ENCODE results near the gene NDST4. TPM values are rescaled to one million over a fixed set of nuclear protein-coding genes. Genes with fewer than 3 reads are reported as not detected.

Gene NDST4
- polyA plus RNA-seq, 1 experiment = not detected

DNA sequence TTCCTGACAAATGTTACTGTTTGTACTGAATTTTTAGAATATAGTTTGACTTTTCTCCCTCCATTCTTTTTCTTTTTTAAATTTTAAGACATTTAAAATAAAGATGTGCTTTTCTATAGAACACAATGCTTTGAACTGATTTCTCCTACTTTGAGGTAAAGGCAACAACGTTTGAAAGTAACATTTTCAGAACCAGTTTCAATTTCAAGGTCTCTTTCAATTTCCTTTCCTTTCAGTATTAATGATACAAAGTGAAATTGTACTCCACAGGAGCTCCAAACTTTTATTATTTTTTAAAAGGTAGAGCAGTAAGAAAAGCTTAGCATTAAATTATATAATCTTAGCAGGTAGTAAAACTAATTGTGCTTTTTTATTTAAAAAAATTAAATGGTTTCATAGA is 54.9 kb downstream of the NDST4 start:
- CTCF ChIA-PET = interaction anchor here (1.1 kb wide), 1 partner anchor 8 kb away, joined by 4 read pairs; no protein-coding TSS in a partner anchor

DNA sequence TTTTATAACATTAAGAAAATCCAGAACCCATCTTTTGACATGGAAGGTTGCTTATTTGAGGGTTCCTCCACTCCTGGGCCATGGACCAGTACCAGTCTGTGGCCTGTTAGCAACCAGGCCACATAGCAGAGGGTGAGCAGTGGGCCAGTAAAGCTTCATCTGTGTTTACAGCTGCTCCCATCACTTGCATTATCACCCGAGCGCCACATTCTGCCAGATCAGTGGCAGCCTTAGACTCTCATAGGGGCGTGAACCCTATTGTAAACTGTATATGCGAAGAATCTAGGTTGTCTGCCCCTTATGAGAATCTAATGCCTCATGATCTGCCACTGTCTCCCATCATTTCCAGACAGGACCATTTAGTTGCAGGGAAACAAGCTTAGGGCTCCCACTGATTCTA is 58.6 kb downstream of the NDST4 start:
- TF ChIP-seq CTCF (IDR thresholded peaks at IDR 0.05; ENCODE audit: insufficient read depth, low read depth, low read length) = no peak
- ChIA-PET CTCF (no interaction called here), POLR2A (no interaction called here)
- Histone ChIP-seq H3K36me3 (ENCODE audit: control insufficient read depth, insufficient read depth, low read length) (no peaks in the 10 kb centered on the region), H3K27me3 (ENCODE audit: control insufficient read depth, insufficient read depth, low read length) (no peaks in the 10 kb centered on the region), H3K4me3 (ENCODE audit: low read depth, low read length) (no peak overlapping the region)
- DNase-seq (ENCODE audit: low read depth) = no peak

More for the DNA sequence above, 54.9 kb downstream of the NDST4 start:
- no peak overlapping the region for H3K4me3 ChIP-seq (ENCODE audit: low read depth, low read length)
- POLR2A ChIA-PET = no interaction called here
- DNase-seq (ENCODE audit: low read depth) = no peak
- no peaks in the 10 kb centered on the region for H3K36me3 ChIP-seq (ENCODE audit: control insufficient read depth, insufficient read depth, low read length)
- no peak for TF ChIP-seq CTCF (IDR thresholded peaks at IDR 0.05; ENCODE audit: insufficient read depth, low read depth, low read length)
- no peaks in the 10 kb centered on the region for H3K27me3 ChIP-seq (ENCODE audit: control insufficient read depth, insufficient read depth, low read length)

DNA sequence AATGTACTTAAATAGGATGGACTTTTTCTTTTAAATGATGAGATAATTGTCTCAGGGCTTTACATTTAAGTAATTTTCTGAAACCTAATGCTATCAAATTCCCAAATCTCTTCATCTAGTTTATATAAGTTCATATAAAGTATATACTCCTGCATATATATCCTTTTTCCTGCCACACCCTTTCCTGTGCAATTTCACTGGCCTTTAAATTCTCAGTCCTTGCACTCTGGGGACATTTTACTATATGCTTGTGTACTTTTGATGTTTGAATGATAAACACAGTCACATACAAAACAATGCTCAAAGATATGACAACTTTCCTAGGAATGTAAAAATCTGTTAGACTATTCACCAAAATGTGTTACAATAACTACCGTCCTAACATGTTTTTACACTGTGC is 60.1 kb downstream of the NDST4 start:
- no peak for DNase-seq (ENCODE audit: low read depth)
- no peak overlapping the region for H3K4me3 ChIP-seq (ENCODE audit: low read depth, low read length)
- H3K36me3 ChIP-seq (ENCODE audit: control insufficient read depth, insufficient read depth, low read length) = no peaks in the 10 kb centered on the region
- POLR2A ChIA-PET = no interaction called here
- H3K27me3 ChIP-seq (ENCODE audit: control insufficient read depth, insufficient read depth, low read length) = no peaks in the 10 kb centered on the region
- CTCF ChIA-PET = no interaction called here
- no peak for TF ChIP-seq CTCF (IDR thresholded peaks at IDR 0.05; ENCODE audit: insufficient read depth, low read depth, low read length)

DNA sequence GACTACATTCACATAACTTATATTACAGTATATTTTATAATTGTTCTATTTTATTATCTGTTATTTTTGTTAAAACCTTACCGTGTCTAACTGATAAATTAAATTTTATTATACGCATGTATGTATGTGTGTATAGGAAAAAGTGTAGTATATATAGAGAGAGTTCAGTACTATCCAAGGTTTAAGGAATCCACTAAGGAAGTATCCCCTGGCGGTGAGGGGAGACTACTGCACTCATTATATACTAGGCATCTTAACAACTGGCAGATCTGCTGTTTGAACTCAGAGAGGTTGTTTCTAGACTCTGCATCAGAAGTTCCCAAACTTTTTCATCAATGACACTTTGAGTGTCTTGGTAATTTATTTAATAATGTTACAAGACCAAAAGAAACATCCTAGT is 70.9 kb downstream of the NDST4 start:
- no peaks in the 10 kb centered on the region for H3K27me3 ChIP-seq (ENCODE audit: control insufficient read depth, insufficient read depth, low read length)
- no peak overlapping the region for H3K4me3 ChIP-seq (ENCODE audit: low read depth, low read length)
- POLR2A ChIA-PET = no interaction called here
- CTCF ChIA-PET = no interaction called here
- TF ChIP-seq CTCF (IDR thresholded peaks at IDR 0.05; ENCODE audit: insufficient read depth, low read depth, low read length) = peak; percentile 12; the same call in 1 of the 2 replicates
- H3K36me3 ChIP-seq (ENCODE audit: control insufficient read depth, insufficient read depth, low read length) = no peaks in the 10 kb centered on the region
- DNase-seq (ENCODE audit: low read depth) = no peak

GRCh38 chr4:115030281-115030680 is 83.1 kb downstream of the NDST4 start:
- H3K4me3 ChIP-seq (ENCODE audit: low read depth, low read length) = no peak overlapping the region
- POLR2A ChIA-PET = no interaction called here
- H3K27me3 ChIP-seq (ENCODE audit: control insufficient read depth, insufficient read depth, low read length) = no peaks in the 10 kb centered on the region
- TF ChIP-seq CTCF (IDR thresholded peaks at IDR 0.05; ENCODE audit: insufficient read depth, low read depth, low read length) = no peak
- H3K36me3 ChIP-seq (ENCODE audit: control insufficient read depth, insufficient read depth, low read length) = no peaks in the 10 kb centered on the region
- no peak for DNase-seq (ENCODE audit: low read depth)
- CTCF ChIA-PET = no interaction called here
